ENCODE measurements around the gene TMEM229B.

DNA sequence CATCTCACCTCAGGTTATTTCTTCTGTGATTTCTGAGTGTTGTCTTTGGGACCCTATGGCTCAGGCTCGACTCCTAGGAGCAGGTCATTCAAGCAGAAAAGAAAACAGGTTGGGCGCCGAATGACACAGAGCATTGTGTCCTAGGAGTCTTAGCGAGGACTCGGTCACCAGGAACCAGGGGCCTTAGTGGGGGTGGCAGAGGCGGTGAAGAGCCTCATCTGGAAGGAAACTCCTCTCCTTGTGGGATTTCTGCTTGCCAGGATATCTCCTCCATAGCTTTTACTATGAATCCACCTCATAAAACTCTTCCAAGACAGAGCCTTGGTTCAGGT, 45.2 kb upstream of the TMEM229B start:
- TF ChIP-seq, protein P1, sequence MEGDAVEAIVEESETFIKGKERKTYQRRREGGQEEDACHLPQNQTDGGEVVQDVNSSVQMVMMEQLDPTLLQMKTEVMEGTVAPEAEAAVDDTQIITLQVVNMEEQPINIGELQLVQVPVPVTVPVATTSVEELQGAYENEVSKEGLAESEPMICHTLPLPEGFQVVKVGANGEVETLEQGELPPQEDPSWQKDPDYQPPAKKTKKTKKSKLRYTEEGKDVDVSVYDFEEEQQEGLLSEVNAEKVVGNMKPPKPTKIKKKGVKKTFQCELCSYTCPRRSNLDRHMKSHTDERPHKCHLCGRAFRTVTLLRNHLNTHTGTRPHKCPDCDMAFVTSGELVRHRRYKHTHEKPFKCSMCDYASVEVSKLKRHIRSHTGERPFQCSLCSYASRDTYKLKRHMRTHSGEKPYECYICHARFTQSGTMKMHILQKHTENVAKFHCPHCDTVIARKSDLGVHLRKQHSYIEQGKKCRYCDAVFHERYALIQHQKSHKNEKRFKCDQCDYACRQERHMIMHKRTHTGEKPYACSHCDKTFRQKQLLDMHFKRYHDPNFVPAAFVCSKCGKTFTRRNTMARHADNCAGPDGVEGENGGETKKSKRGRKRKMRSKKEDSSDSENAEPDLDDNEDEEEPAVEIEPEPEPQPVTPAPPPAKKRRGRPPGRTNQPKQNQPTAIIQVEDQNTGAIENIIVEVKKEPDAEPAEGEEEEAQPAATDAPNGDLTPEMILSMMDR (IDR thresholded peaks at IDR 0.05), result no peak
- TF ChIP-seq MAZ (IDR thresholded peaks at IDR 0.05; ENCODE audit: borderline replicate concordance, low read depth, low read length), result no peak
- TF ChIP-seq KDM5A (IDR thresholded peaks at IDR 0.05), result no peak
- TF ChIP-seq NR3C1 (IDR thresholded peaks at IDR 0.05), result no peak
- TF ChIP-seq, protein P2, sequence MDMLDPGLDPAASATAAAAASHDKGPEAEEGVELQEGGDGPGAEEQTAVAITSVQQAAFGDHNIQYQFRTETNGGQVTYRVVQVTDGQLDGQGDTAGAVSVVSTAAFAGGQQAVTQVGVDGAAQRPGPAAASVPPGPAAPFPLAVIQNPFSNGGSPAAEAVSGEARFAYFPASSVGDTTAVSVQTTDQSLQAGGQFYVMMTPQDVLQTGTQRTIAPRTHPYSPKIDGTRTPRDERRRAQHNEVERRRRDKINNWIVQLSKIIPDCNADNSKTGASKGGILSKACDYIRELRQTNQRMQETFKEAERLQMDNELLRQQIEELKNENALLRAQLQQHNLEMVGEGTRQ (IDR thresholded peaks at IDR 0.05), result no peak
- TF ChIP-seq POLR2A (IDR thresholded peaks at IDR 0.05; ENCODE audit: low read length), result no peak
- TF ChIP-seq, protein P3, sequence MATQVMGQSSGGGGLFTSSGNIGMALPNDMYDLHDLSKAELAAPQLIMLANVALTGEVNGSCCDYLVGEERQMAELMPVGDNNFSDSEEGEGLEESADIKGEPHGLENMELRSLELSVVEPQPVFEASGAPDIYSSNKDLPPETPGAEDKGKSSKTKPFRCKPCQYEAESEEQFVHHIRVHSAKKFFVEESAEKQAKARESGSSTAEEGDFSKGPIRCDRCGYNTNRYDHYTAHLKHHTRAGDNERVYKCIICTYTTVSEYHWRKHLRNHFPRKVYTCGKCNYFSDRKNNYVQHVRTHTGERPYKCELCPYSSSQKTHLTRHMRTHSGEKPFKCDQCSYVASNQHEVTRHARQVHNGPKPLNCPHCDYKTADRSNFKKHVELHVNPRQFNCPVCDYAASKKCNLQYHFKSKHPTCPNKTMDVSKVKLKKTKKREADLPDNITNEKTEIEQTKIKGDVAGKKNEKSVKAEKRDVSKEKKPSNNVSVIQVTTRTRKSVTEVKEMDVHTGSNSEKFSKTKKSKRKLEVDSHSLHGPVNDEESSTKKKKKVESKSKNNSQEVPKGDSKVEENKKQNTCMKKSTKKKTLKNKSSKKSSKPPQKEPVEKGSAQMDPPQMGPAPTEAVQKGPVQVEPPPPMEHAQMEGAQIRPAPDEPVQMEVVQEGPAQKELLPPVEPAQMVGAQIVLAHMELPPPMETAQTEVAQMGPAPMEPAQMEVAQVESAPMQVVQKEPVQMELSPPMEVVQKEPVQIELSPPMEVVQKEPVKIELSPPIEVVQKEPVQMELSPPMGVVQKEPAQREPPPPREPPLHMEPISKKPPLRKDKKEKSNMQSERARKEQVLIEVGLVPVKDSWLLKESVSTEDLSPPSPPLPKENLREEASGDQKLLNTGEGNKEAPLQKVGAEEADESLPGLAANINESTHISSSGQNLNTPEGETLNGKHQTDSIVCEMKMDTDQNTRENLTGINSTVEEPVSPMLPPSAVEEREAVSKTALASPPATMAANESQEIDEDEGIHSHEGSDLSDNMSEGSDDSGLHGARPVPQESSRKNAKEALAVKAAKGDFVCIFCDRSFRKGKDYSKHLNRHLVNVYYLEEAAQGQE (IDR thresholded peaks at IDR 0.05), result no peak
- TF ChIP-seq JUNB (IDR thresholded peaks at IDR 0.05), result no peak
- TF ChIP-seq MYC (IDR thresholded peaks at IDR 0.05; ENCODE audit: borderline replicate concordance, low read length), result no peak

Measured in A549 (cell line).